Measurements from ENCODE around the gene FGF22. TPM values are rescaled to one million over a fixed set of nuclear protein-coding genes. Genes with fewer than 3 reads are reported as not detected.

Gene FGF22
- total and polyA plus RNA-seq, 4 donors, result 0.10 to 0.85 (median 0.34) TPM

- no peak for ATAC-seq (ENCODE audit: insufficient read depth, low FRiP score)
Observed at GRCh38 chr19:621819-622218, 17.9 kb upstream of the FGF22 start.

GRCh38 chr19:622666-623065 lies 17.0 kb upstream of the FGF22 start:
- Histone ChIP-seq H3K27ac (ENCODE audit: low read depth in 1 of 2, low read length in 1 of 2) (no peak overlapping the region), H3K4me1 (ENCODE audit: control insufficient read depth in 5 of 5, insufficient read depth in 5 of 5, low read length in 5 of 5) (no peaks in the 10 kb centered on the region), H3K9me3 (ENCODE audit: control insufficient read depth in 4 of 4, insufficient read depth in 3 of 4, low read length in 3 of 4) (peaks cover 0 to 11% (median 0%) of the 10 kb centered on the region in 4 donors), H3K9ac (ENCODE audit: insufficient read depth in 1 of 2, low read length in 2 of 2) (no peak overlapping the region), H3K27me3 (ENCODE audit: control insufficient read depth in 3 of 3, insufficient read depth in 3 of 3, low read length in 2 of 3) (no peaks in the 10 kb centered on the region), H3K4me3 (no peak overlapping the region), H3K36me3 (ENCODE audit: control insufficient read depth in 4 of 4, insufficient read depth in 4 of 4, low read length in 4 of 4) (peaks cover 3 to 72% (median 10%) of the 10 kb centered on the region in 4 donors)
- ATAC-seq (ENCODE audit: insufficient read depth, low FRiP score) (no peak), DNase-seq (no peak)
- 97 to 98% methylated on average over 37 of the region's 37 CpGs for WGBS, 2 donors
- TF ChIP-seq CTCF (IDR thresholded peaks at IDR 0.05; ENCODE audit: control extremely low read depth, extremely low read depth), result no peak

More at GRCh38 chr19:621819-622218, 17.9 kb upstream of the FGF22 start:
- TF ChIP-seq CTCF (IDR thresholded peaks at IDR 0.05; ENCODE audit: control extremely low read depth, extremely low read depth), result no peak
- Histone ChIP-seq H3K36me3 (ENCODE audit: control insufficient read depth in 4 of 4, insufficient read depth in 4 of 4, low read length in 4 of 4) (peaks cover 3 to 78% (median 10%) of the 10 kb centered on the region in 4 donors), H3K9me3 (ENCODE audit: control insufficient read depth in 4 of 4, insufficient read depth in 3 of 4, low read length in 3 of 4) (peaks cover 0 to 13% (median 0%) of the 10 kb centered on the region in 4 donors), H3K27ac (ENCODE audit: low read depth in 1 of 2, low read length in 1 of 2) (no peak overlapping the region), H3K9ac (ENCODE audit: insufficient read depth in 1 of 2, low read length in 2 of 2) (no peak overlapping the region), H3K27me3 (ENCODE audit: control insufficient read depth in 3 of 3, insufficient read depth in 3 of 3, low read length in 2 of 3) (no peaks in the 10 kb centered on the region), H3K4me3 (no peak overlapping the region), H3K4me1 (ENCODE audit: control insufficient read depth in 5 of 5, insufficient read depth in 5 of 5, low read length in 5 of 5) (no peaks in the 10 kb centered on the region)
- DNase-seq, result no peak
- 95 to 97% methylated on average over 24 of the region's 24 CpGs for WGBS, 2 donors

GRCh38 chr19:623175-623916 lies 16.3 kb upstream of the FGF22 start:
- Histone ChIP-seq H3K36me3 (ENCODE audit: control insufficient read depth in 4 of 4, insufficient read depth in 4 of 4, low read length in 4 of 4) (peaks cover 3 to 65% (median 9%) of the 10 kb centered on the region in 4 donors), H3K27me3 (ENCODE audit: control insufficient read depth in 3 of 3, insufficient read depth in 3 of 3, low read length in 2 of 3) (no peaks in the 10 kb centered on the region), H3K9me3 (ENCODE audit: control insufficient read depth in 4 of 4, insufficient read depth in 3 of 4, low read length in 3 of 4) (peaks cover 0 to 7% (median 0%) of the 10 kb centered on the region in 4 donors), H3K9ac (ENCODE audit: insufficient read depth in 1 of 2, low read length in 2 of 2) (no peak overlapping the region), H3K27ac (ENCODE audit: low read depth in 1 of 2, low read length in 1 of 2) (no peak overlapping the region), H3K4me3 (no peak overlapping the region), H3K4me1 (ENCODE audit: control insufficient read depth in 5 of 5, insufficient read depth in 5 of 5, low read length in 5 of 5) (no peaks in the 10 kb centered on the region)
- TF ChIP-seq CTCF (IDR thresholded peaks at IDR 0.05; ENCODE audit: control extremely low read depth, extremely low read depth), result no peak
- ATAC-seq (ENCODE audit: insufficient read depth, low FRiP score) (no peak), DNase-seq (no peak)
- 95 to 96% methylated on average over 44 of the region's 44 CpGs for WGBS, 2 donors

All from lung (tissue), 12 donors.